ENCODE measurements around the gene ZNF808.
A peak's percentile ranks its signal among the peaks of the same experiment; 100 is the strongest.
"Not testable (repeated sequence)": the region's sequence is repeated elsewhere in the genome, so short reads cannot be mapped to it uniquely, and the experiment has no call there.

ZNF808 gene

DNA sequence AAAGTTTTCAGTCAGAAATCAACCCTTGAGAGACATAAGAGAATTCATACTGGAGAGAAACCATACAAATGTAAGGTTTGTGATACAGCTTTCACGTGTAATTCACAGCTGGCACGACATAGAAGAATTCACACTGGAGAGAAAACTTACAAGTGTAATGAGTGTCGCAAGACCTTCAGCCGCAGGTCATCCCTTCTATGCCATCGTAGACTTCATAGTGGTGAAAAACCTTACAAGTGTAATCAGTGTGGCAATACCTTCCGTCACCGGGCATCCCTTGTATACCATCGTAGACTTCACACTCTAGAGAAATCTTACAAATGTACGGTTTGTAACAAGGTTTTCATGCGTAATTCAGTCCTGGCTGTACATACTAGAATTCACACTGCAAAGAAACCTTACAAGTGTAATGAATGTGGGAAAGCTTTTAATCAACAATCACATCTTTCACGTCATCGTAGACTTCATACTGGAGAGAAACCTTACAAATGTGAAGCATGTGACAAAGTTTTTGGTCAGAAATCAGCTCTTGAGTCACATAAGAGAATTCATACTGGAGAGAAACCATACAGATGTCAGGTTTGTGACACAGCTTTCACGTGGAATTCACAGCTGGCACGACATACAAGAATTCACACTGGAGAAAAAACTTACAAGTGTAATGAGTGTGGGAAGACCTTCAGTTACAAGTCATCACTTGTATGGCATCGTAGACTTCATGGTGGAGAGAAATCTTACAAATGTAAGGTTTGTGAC is 26.9 kb downstream of the ZNF808 start:
- Histone ChIP-seq H4K5ac (ENCODE audit: low read length) (no peak overlapping the region), H2AK5ac (ENCODE audit: low read length) (no peak overlapping the region), H3K4me1 (ENCODE audit: control insufficient read depth, low read depth, low read length) (no peaks in the 10 kb centered on the region), H2BK5ac (ENCODE audit: low read length) (no peak overlapping the region), H3K27me3 (ENCODE audit: insufficient read depth, low read length, poor library complexity) (no peaks in the 10 kb centered on the region), H3K79me1 (ENCODE audit: low read length) (no peaks in the 10 kb centered on the region), H2BK120ac (ENCODE audit: low read depth, low read length) (no peak overlapping the region), H2BK15ac (replicated peaks; ENCODE audit: low read depth) (no peak overlapping the region), H4K8ac (ENCODE audit: low read depth, low read length) (no peak overlapping the region), H3K79me2 (ENCODE audit: control insufficient read depth, insufficient read depth, low read length) (no peaks in the 10 kb centered on the region), H3K4ac (ENCODE audit: low read depth, low read length) (no peak overlapping the region), H3K36me3 (ENCODE audit: control insufficient read depth, insufficient read depth, low read length) (peaks cover 14% of the 10 kb centered on the region), H3K18ac (ENCODE audit: low read length) (no peak overlapping the region), H3K27ac (ENCODE audit: low read depth, low read length) (no peak overlapping the region), H3K23ac (ENCODE audit: low read length) (no peak overlapping the region), H3K4me2 (ENCODE audit: low read length) (no peak overlapping the region), H3K9ac (ENCODE audit: low read length) (no peak overlapping the region), H3K4me3 (ENCODE audit: low read length) (peak overlapping the region; percentile 24), H3K56ac (ENCODE audit: low read length) (no peak overlapping the region)
- no peak for DNase-seq
- WGBS (ENCODE audit: extremely low coverage, insufficient coverage, low lambda C conversion rate), result no CpG with 5 or more reads among the region's 15 CpGs

GRCh38 chr19:52557231-52557995 is 29.9 kb downstream of the ZNF808 start:
- H3K36me3 ChIP-seq (ENCODE audit: control insufficient read depth, insufficient read depth, low read length), result peaks cover 14% of the 10 kb centered on the region
- no peak overlapping the region for H2BK5ac ChIP-seq (ENCODE audit: low read length)

DNA sequence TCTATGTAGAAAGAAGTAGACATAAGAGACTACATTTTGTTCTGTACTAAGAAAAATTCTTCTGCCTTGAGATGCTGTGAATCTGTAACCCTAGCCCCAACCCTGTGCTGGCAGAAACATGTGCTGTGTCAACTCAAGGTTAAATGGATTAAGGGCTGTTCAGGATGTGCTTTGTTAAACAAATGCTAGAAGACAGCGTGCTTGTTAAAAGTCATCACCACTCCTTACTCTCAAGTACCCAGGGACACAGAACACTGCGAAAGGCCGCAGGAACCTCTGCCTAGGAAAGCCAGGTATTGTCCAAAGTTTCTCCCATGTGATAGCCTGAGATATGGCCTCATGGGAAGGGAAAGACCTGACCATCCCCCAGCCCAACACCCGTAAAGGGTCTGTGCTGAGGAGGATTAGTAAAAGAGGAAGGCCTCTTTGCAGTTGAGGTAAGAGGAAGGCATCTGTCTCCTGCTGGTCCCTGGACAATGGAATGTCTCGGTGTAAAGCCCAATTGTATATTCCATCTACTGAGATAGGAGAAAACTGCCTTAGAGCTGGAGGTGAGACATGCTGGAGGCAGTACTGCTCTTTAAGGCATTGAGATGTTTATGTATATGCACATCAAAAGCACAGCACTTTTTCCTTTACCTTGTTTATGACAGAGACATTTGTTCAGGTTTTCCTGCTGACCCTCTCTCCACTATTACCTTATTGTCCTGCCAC is 31.4 kb downstream of the ZNF808 start:
- H3K27me3 ChIP-seq (ENCODE audit: insufficient read depth, low read length, poor library complexity); H3K4me1 ChIP-seq (ENCODE audit: control insufficient read depth, low read depth, low read length); H2BK15ac ChIP-seq (replicated peaks; ENCODE audit: low read depth); H3K79me2 ChIP-seq (ENCODE audit: control insufficient read depth, insufficient read depth, low read length); H2AK5ac ChIP-seq (ENCODE audit: low read length); H3K9ac ChIP-seq (ENCODE audit: low read length); H3K56ac ChIP-seq (ENCODE audit: low read length); H3K4me2 ChIP-seq (ENCODE audit: low read length); H3K79me1 ChIP-seq (ENCODE audit: low read length); H3K23ac ChIP-seq (ENCODE audit: low read length); H3K18ac ChIP-seq (ENCODE audit: low read length); H4K5ac ChIP-seq (ENCODE audit: low read length); H2BK120ac ChIP-seq (ENCODE audit: low read depth, low read length); H2BK5ac ChIP-seq (ENCODE audit: low read length); H4K8ac ChIP-seq (ENCODE audit: low read depth, low read length); H3K4me3 ChIP-seq (ENCODE audit: low read length); H3K4ac ChIP-seq (ENCODE audit: low read depth, low read length): not testable (repeated sequence)
- Histone ChIP-seq H3K36me3 (ENCODE audit: control insufficient read depth, insufficient read depth, low read length) (peaks cover 13% of the 10 kb centered on the region), H3K27ac (ENCODE audit: low read depth, low read length) (peak overlapping the region; percentile 68)
- peak; percentile 87 for DNase-seq
- no CpG with 5 or more reads among the region's 5 CpGs for WGBS (ENCODE audit: extremely low coverage, insufficient coverage, low lambda C conversion rate)

More at GRCh38 chr19:52557231-52557995, 29.9 kb downstream of the ZNF808 start:
- no peak overlapping the region for H3K18ac ChIP-seq (ENCODE audit: low read length)
- H3K9ac ChIP-seq (ENCODE audit: low read length), result no peak overlapping the region
- no peak overlapping the region for H3K4me2 ChIP-seq (ENCODE audit: low read length)
- H4K5ac ChIP-seq (ENCODE audit: low read length), result no peak overlapping the region
- no peak overlapping the region for H3K4me3 ChIP-seq (ENCODE audit: low read length)
- no peak overlapping the region for H2AK5ac ChIP-seq (ENCODE audit: low read length)
- WGBS (ENCODE audit: extremely low coverage, insufficient coverage, low lambda C conversion rate), result no CpG with 5 or more reads among the region's 16 CpGs
- no peaks in the 10 kb centered on the region for H3K27me3 ChIP-seq (ENCODE audit: insufficient read depth, low read length, poor library complexity)
- H3K79me1 ChIP-seq (ENCODE audit: low read length), result no peaks in the 10 kb centered on the region
- H3K4me1 ChIP-seq (ENCODE audit: control insufficient read depth, low read depth, low read length), result no peaks in the 10 kb centered on the region
- DNase-seq, result no peak
- no peak overlapping the region for H3K4ac ChIP-seq (ENCODE audit: low read depth, low read length)
- no peak overlapping the region for H3K23ac ChIP-seq (ENCODE audit: low read length)
- no peak overlapping the region for H2BK15ac ChIP-seq (replicated peaks; ENCODE audit: low read depth)
- no peak overlapping the region for H4K8ac ChIP-seq (ENCODE audit: low read depth, low read length)
- H3K79me2 ChIP-seq (ENCODE audit: control insufficient read depth, insufficient read depth, low read length), result no peaks in the 10 kb centered on the region
- H2BK120ac ChIP-seq (ENCODE audit: low read depth, low read length), result no peak overlapping the region
- H3K56ac ChIP-seq (ENCODE audit: low read length), result no peak overlapping the region
- no peak overlapping the region for H3K27ac ChIP-seq (ENCODE audit: low read depth, low read length)

GRCh38 chr19:52561611-52562010 is 34.1 kb downstream of the ZNF808 start:
- not testable (repeated sequence) for H3K56ac ChIP-seq (ENCODE audit: low read length); H4K8ac ChIP-seq (ENCODE audit: low read depth, low read length); H2BK15ac ChIP-seq (replicated peaks; ENCODE audit: low read depth); H3K9ac ChIP-seq (ENCODE audit: low read length); H3K18ac ChIP-seq (ENCODE audit: low read length); H2AK5ac ChIP-seq (ENCODE audit: low read length); DNase-seq; H3K27ac ChIP-seq (ENCODE audit: low read depth, low read length); H3K4ac ChIP-seq (ENCODE audit: low read depth, low read length); H3K4me3 ChIP-seq (ENCODE audit: low read length); H2BK5ac ChIP-seq (ENCODE audit: low read length); H3K4me1 ChIP-seq (ENCODE audit: control insufficient read depth, low read depth, low read length); H3K23ac ChIP-seq (ENCODE audit: low read length); H3K79me1 ChIP-seq (ENCODE audit: low read length); H3K36me3 ChIP-seq (ENCODE audit: control insufficient read depth, insufficient read depth, low read length); H3K27me3 ChIP-seq (ENCODE audit: insufficient read depth, low read length, poor library complexity); H3K79me2 ChIP-seq (ENCODE audit: control insufficient read depth, insufficient read depth, low read length); H4K5ac ChIP-seq (ENCODE audit: low read length); H3K4me2 ChIP-seq (ENCODE audit: low read length); H2BK120ac ChIP-seq (ENCODE audit: low read depth, low read length)
- no CpG with 5 or more reads among the region's 8 CpGs for WGBS (ENCODE audit: extremely low coverage, insufficient coverage, low lambda C conversion rate)

GRCh38 chr19:52566121-52566520 is 38.7 kb downstream of the ZNF808 start:
- Histone ChIP-seq H3K36me3 (ENCODE audit: control insufficient read depth, insufficient read depth, low read length) (no peaks in the 10 kb centered on the region), H3K23ac (ENCODE audit: low read length) (no peak overlapping the region), H3K4me1 (ENCODE audit: control insufficient read depth, low read depth, low read length) (no peaks in the 10 kb centered on the region), H3K79me1 (ENCODE audit: low read length) (peaks cover 2% of the 10 kb centered on the region), H2AK5ac (ENCODE audit: low read length) (no peak overlapping the region), H4K8ac (ENCODE audit: low read depth, low read length) (no peak overlapping the region), H3K79me2 (ENCODE audit: control insufficient read depth, insufficient read depth, low read length) (peaks cover 3% of the 10 kb centered on the region), H3K9ac (ENCODE audit: low read length) (no peak overlapping the region), H3K27me3 (ENCODE audit: insufficient read depth, low read length, poor library complexity) (no peaks in the 10 kb centered on the region), H2BK120ac (ENCODE audit: low read depth, low read length) (no peak overlapping the region), H3K4me2 (ENCODE audit: low read length) (no peak overlapping the region), H3K56ac (ENCODE audit: low read length) (no peak overlapping the region), H3K4ac (ENCODE audit: low read depth, low read length) (no peak overlapping the region), H2BK15ac (replicated peaks; ENCODE audit: low read depth) (no peak overlapping the region), H3K27ac (ENCODE audit: low read depth, low read length) (no peak overlapping the region), H3K18ac (ENCODE audit: low read length) (no peak overlapping the region), H3K4me3 (ENCODE audit: low read length) (no peak overlapping the region), H2BK5ac (ENCODE audit: low read length) (no peak overlapping the region), H4K5ac (ENCODE audit: low read length) (no peak overlapping the region)
- WGBS (ENCODE audit: extremely low coverage, insufficient coverage, low lambda C conversion rate), result no CpG with 5 or more reads among the region's 6 CpGs
- DNase-seq, result no peak
